GM21786 (cell line): Measurements from ENCODE around the gene CDC14A.
A peak's percentile ranks its signal among the peaks of the same experiment; 100 is the strongest.
"Not testable (repeated sequence)": the region's sequence is repeated elsewhere in the genome, so short reads cannot be mapped to it uniquely, and the experiment has no call there.

ENCODE experiments used
- ATAC-seq: cut with Tn5 transposase; IDR thresholded peaks from one replicate; pipeline ENCODE4 v1.9.1; 2021; ENCODE audit not compliant: unreplicated experiment

CDC14A gene

GRCh38 chr1:100396651-100397050, 44.3 kb downstream of the CDC14A start:
- ATAC-seq = no peak

- ATAC-seq = no peak
These were observed 45.4 kb downstream of the CDC14A start for GRCh38 chr1:100397681-100398080.

- ATAC-seq = no peak
These were observed 46.3 kb downstream of the CDC14A start for GRCh38 chr1:100398648-100399047.

GRCh38 chr1:100400404-100400803, 48.1 kb downstream of the CDC14A start:
- peak; percentile 66 for ATAC-seq

GRCh38 chr1:100404821-100405220, 52.5 kb downstream of the CDC14A start:
- ATAC-seq = no peak

- ATAC-seq = not testable (repeated sequence)
These were observed 53.6 kb downstream of the CDC14A start for GRCh38 chr1:100405902-100406301.

GRCh38 chr1:100407390-100407789, 55.1 kb downstream of the CDC14A start:
- not testable (repeated sequence) for ATAC-seq

GRCh38 chr1:100411019-100411418, 58.7 kb downstream of the CDC14A start:
- ATAC-seq = no peak

- no peak for ATAC-seq
These were observed 59.3 kb downstream of the CDC14A start for GRCh38 chr1:100411574-100411973.

- no peak for ATAC-seq
These were observed 60.7 kb downstream of the CDC14A start for GRCh38 chr1:100413035-100413434.

GRCh38 chr1:100414693-100415497, 62.6 kb downstream of the CDC14A start:
- ATAC-seq = no peak

GRCh38 chr1:100415498-100415778, 63.1 kb downstream of the CDC14A start:
- no peak for ATAC-seq

- no peak for ATAC-seq
These were observed 66.8 kb downstream of the CDC14A start for GRCh38 chr1:100419072-100419471.

GRCh38 chr1:100422065-100422464, 69.8 kb downstream of the CDC14A start:
- no peak for ATAC-seq

- peak; percentile 70 for ATAC-seq
These were observed 71.6 kb downstream of the CDC14A start for GRCh38 chr1:100423832-100424337.

- ATAC-seq = no peak
These were observed 75.9 kb downstream of the CDC14A start for GRCh38 chr1:100428160-100428559.

GRCh38 chr1:100430325-100430756, 78.0 kb downstream of the CDC14A start:
- no peak for ATAC-seq

GRCh38 chr1:100431954-100432353, 79.6 kb downstream of the CDC14A start:
- ATAC-seq = no peak

- ATAC-seq = no peak
These were observed 81.3 kb downstream of the CDC14A start for GRCh38 chr1:100433563-100433962.

- no peak for ATAC-seq
These were observed 82.5 kb downstream of the CDC14A start for GRCh38 chr1:100434831-100435230.

GRCh38 chr1:100438375-100438774, 86.1 kb downstream of the CDC14A start:
- no peak for ATAC-seq

GRCh38 chr1:100438789-100439188, 86.5 kb downstream of the CDC14A start:
- ATAC-seq = no peak
